ENCODE results near the gene PCDHB16. TPM values are rescaled to one million over a fixed set of nuclear protein-coding genes. Genes with fewer than 3 reads are reported as not detected.
A peak's percentile ranks its signal among the peaks of the same experiment; 100 is the strongest.
"Not testable (repeated sequence)": the region's sequence is repeated elsewhere in the genome, so short reads cannot be mapped to it uniquely, and the experiment has no call there.

The PCDHB16 gene
- total RNA-seq, 6 experiments from 2014 or later = 1.7 to 4.0 (median 3.5) TPM

- H3K9me3 Mint-ChIP-seq = peaks cover 7% of the 10 kb centered on the region
- DNase-seq = peak; percentile 56
- H3K27ac Mint-ChIP-seq = no peak within 1 kb of the TSS
- TF ChIP-seq CTCF (IDR thresholded peaks at IDR 0.05) = peak; percentile 84
- peaks cover 8% of the 10 kb centered on the region; the same call in 1 of the 2 replicates for H3K27me3 Mint-ChIP-seq (ENCODE audit: insufficient read depth)
- H3K4me3 Mint-ChIP-seq = peak within 1 kb of the TSS; percentile 73
- H3K4me1 Mint-ChIP-seq (ENCODE audit: low read depth) = peaks cover 12% of the 10 kb centered on the region
- peaks cover 4% of the 10 kb centered on the region; the same call in 1 of the 2 replicates for H3K36me3 Mint-ChIP-seq (ENCODE audit: low read depth)
Measured at GRCh38 chr5:141172381-141173204, 9.6 kb upstream of the PCDHB16 start, which contains the start of gene PCDHB7. Gene PCDHB7 (plus strand): TSS chr5:141172644. CDS start chr5:141172836, 192 bp downstream.

DNA sequence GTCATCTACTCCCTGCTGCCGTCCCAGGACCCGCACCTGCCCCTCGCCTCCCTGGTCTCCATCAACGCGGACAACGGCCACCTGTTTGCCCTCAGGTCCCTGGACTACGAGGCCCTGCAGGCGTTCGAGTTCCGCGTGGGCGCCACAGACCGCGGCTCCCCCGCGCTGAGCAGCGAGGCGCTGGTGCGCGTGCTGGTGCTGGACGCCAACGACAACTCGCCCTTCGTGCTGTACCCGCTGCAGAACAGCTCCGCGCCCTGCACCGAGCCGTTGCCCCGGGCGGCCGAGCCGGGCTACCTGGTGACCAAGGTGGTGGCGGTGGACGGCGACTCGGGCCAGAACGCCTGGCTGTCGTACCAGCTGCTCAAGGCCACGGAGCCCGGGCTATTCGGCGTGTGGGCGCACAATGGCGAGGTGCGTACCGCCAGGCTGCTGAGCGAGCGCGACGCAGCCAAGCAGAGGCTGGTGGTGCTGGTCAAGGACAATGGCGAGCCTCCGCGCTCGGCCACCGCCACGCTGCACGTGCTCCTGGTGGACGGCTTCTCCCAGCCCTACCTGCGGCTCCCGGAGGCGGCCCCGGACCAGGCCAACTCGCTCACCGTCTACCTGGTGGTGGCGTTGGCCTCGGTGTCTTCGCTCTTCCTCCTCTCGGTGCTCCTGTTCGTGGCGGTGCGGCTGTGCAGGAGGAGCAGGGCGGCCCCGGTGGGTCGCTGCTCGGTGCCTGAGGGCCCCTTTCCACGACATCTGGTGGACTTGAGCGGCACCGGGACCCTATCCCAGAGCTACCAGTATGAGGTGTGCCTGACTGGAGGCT, 7.7 kb upstream of the PCDHB16 start:
- not testable (repeated sequence) for H3K36me3 Mint-ChIP-seq (ENCODE audit: low read depth); H3K4me3 Mint-ChIP-seq; DNase-seq; H3K27ac Mint-ChIP-seq; H3K9me3 Mint-ChIP-seq; H3K27me3 Mint-ChIP-seq (ENCODE audit: insufficient read depth)
- peaks cover 12% of the 10 kb centered on the region for H3K4me1 Mint-ChIP-seq (ENCODE audit: low read depth)

GRCh38 chr5:141175933-141176332, 6.3 kb upstream of the PCDHB16 start:
- H3K27ac Mint-ChIP-seq = no peak overlapping the region
- no peak for TF ChIP-seq CTCF (IDR thresholded peaks at IDR 0.05)
- H3K36me3 Mint-ChIP-seq (ENCODE audit: low read depth) = peaks cover 4% of the 10 kb centered on the region; the same call in 1 of the 2 replicates
- peaks cover 7% of the 10 kb centered on the region for H3K9me3 Mint-ChIP-seq
- H3K27me3 Mint-ChIP-seq (ENCODE audit: insufficient read depth) = peaks cover 8% of the 10 kb centered on the region; the same call in 1 of the 2 replicates
- no peak overlapping the region for H3K4me3 Mint-ChIP-seq
- peaks cover 12% of the 10 kb centered on the region for H3K4me1 Mint-ChIP-seq (ENCODE audit: low read depth)
- DNase-seq = no peak

- peak; percentile 8 for DNase-seq
- not testable (repeated sequence) for H3K27ac Mint-ChIP-seq; H3K36me3 Mint-ChIP-seq (ENCODE audit: low read depth); H3K4me3 Mint-ChIP-seq; H3K9me3 Mint-ChIP-seq; H3K27me3 Mint-ChIP-seq (ENCODE audit: insufficient read depth)
- TF ChIP-seq CTCF (IDR thresholded peaks at IDR 0.05) = peak; percentile 46
- peaks cover 11% of the 10 kb centered on the region for H3K4me1 Mint-ChIP-seq (ENCODE audit: low read depth)
Measured at GRCh38 chr5:141177577-141178191, 4.5 kb upstream of the PCDHB16 start, which contains the start of gene PCDHB8. Gene PCDHB8 (plus strand): TSS chr5:141177790. CDS start chr5:141178035, 245 bp downstream.

DNA sequence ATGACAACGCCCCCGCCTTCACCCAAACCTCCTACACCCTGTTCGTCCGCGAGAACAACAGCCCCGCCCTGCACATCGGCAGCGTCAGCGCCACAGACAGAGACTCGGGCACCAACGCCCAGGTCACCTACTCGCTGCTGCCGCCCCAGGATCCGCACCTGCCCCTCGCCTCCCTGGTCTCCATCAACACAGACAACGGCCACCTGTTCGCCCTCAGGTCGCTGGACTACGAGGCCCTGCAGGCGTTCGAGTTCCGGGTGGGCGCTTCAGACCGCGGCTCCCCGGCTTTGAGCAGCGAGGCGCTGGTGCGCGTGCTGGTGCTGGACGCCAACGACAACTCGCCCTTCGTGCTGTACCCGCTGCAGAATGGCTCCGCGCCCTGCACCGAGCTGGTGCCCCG, 2.8 kb upstream of the PCDHB16 start:
- not testable (repeated sequence) for H3K4me3 Mint-ChIP-seq; H3K9me3 Mint-ChIP-seq; H3K27ac Mint-ChIP-seq; DNase-seq; H3K36me3 Mint-ChIP-seq (ENCODE audit: low read depth); H3K27me3 Mint-ChIP-seq (ENCODE audit: insufficient read depth)
- H3K4me1 Mint-ChIP-seq (ENCODE audit: low read depth) = peaks cover 15% of the 10 kb centered on the region

DNA sequence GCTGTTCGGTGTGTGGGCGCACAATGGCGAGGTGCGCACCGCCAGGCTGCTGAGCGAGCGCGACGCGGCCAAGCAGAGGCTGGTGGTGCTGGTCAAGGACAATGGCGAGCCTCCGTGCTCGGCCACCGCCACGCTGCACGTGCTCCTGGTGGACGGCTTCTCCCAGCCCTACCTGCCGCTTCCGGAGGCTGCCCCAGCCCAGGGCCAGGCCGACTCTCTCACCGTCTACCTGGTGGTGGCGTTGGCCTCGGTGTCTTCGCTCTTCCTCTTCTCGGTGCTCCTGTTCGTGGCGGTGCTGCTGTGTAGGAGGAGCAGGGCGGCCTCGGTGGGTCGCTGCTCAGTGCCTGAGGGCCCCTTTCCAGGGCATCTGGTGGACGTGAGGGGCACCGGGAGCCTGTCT, 2.3 kb upstream of the PCDHB16 start:
- H3K27me3 Mint-ChIP-seq (ENCODE audit: insufficient read depth); DNase-seq; H3K4me3 Mint-ChIP-seq; H3K27ac Mint-ChIP-seq: not testable (repeated sequence)
- peaks cover 10% of the 10 kb centered on the region for H3K36me3 Mint-ChIP-seq (ENCODE audit: low read depth)
- H3K9me3 Mint-ChIP-seq = peaks cover 12% of the 10 kb centered on the region
- peaks cover 15% of the 10 kb centered on the region for H3K4me1 Mint-ChIP-seq (ENCODE audit: low read depth)
